ENCODE results near the gene FAM221B.

GRCh38 chr9:35858458-35858857 is 29.9 kb upstream of the FAM221B start:
- TF ChIP-seq CTCF (IDR thresholded peaks at IDR 0.05), result no peak
- TF ChIP-seq POLR2A (IDR thresholded peaks at IDR 0.05), result no peak
- TF ChIP-seq POLR2AphosphoS5 (IDR thresholded peaks at IDR 0.05; ENCODE audit: insufficient read depth in 1 of 2, low read depth in 1 of 2), result no peak
